8988T (cell line): Measurements from ENCODE around the gene SEC22B.
"Not testable (repeated sequence)": the region's sequence is repeated elsewhere in the genome, so short reads cannot be mapped to it uniquely, and the experiment has no call there.

Source experiments
- DNase-seq: peaks from one replicate; pipeline ENCODE4 v3.0.0; 2011

The SEC22B gene

DNA sequence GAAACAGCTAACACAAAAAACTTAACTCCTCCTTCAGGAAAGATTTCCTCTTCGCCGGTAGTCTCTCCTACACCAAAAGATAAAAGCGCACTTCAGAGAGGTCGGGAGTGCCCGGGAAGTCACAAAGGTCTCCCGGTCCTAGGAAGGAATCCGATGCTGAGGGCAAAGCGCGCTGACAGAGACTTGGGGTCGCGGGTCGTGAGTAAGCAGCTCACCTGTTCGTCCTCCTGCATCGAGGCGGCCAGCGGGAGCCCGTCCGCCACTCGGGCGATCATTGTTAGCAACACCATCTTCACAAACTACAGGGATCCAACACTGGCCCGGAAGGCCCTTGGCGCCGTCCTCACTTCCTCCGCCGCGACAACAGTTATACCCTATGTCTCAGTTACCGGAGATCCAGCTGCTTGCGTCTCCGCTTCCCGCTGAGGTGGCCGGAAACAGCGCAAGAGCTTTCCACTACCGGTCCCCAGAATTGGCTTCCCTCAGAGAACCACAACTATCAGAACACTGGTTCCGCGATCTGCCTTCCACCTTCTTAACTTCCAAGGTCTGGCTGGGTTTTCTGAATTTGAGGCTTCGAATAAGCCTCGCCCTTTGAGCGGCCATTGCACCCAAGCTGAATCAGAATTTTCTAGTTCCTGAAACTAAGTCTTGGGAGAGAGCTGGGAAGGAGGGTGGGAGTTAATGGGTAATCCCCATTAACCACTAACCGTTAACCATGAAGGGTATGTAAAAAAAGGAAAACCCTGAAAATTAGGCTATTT lies at the start of gene SEC22B:
Gene SEC22B, minus strand, starts transcription at position 429 of the 764 bp plus-strand sequence. Its CDS starts 139 bp downstream, at position 290.
- peak; percentile 31 for DNase-seq

DNA sequence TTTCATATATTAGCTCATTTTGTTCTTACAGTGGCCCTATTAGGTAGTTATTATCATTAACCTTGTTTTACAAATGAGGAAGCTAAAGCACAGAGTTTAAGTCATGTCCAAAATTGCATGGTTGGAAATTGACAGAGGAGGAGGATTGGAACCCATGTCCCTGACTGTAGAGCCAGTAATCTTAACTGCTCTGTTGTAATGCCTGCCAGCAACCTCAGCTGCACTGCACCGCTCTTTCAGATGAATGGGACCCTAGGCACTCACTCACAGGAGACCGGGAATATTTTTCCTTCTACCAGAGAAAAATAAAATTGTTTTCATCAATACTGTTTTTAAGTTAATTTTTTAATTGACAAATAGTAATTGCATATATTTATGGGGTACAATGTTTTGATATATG lies 41.6 kb upstream of the SEC22B start:
- DNase-seq = not testable (repeated sequence)

DNA sequence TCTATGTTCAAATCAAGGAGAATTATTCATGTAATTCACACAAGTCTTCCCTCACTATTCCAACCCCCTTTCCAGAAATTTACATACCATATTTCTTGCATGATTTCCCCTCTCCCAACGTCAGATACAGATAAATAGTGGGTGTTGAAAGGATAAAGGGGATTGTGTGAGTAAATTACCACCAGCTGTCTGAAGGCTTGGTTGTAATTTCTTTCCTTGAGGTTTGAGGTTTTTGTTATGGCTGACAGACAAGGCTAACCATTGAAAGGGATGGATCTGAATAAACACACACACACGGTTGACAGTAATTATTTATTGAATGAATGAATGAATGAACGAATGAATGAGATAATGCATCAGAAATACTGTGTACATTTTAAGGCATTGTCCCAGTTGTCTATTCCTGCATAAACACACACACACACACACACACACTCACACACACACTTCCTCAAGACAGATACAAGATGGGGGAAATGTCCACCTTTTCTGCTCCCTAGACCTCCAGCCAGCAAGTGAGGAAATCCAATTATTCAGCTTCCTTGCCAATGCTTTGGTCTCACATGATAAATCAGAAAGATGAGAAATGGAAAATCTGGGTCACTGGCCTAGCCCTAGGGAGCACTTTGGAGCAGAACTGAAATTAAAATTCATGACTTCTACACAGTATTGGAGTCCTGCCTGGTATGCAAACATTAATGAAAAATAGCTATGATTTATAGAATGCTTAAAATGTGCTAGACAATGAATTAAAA lies 41.0 kb upstream of the SEC22B start:
- not testable (repeated sequence) for DNase-seq

DNA sequence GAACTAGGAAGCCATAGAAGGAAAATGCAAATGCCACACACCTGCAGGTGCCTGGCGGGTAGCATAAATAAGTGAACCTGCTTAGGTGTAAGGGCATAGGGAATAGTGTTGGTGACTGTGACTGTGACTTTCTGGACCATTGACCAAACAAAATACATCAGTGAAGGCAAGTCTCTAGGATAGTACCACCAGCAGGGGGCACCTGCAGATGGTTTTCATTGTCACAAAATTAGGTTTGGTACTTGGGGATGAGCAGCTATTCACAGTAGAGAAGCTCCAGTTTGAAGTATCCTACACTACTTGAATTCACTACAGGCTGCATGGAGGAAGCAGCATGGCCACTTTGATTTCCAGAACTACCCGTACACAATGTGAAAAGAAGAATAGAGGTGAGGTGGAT lies 37.3 kb upstream of the SEC22B start:
- not testable (repeated sequence) for DNase-seq

GRCh38 chr1:120210754-120211153 lies 34.4 kb upstream of the SEC22B start:
- DNase-seq = not testable (repeated sequence)

GRCh38 chr1:120196863-120197775 lies 20.8 kb upstream of the SEC22B start:
- not testable (repeated sequence) for DNase-seq

DNA sequence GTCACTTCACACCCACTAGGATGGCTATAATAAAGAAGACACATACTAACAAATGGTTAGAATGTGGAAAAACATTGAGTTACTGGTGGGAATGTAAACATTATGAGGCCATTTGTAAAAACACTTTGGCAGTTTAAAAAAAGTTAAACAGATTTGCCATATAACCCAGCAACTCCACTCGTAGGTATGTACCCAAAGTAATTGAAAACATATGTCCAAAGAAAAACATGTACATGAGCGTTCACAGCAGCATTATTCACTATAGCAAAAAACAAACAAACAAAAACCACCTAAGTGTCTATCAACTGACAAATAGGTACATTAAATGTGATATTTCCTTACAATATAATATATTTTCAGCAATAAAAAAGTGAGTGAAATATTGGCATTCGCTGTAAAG lies 12.3 kb upstream of the SEC22B start:
- DNase-seq = not testable (repeated sequence)

DNA sequence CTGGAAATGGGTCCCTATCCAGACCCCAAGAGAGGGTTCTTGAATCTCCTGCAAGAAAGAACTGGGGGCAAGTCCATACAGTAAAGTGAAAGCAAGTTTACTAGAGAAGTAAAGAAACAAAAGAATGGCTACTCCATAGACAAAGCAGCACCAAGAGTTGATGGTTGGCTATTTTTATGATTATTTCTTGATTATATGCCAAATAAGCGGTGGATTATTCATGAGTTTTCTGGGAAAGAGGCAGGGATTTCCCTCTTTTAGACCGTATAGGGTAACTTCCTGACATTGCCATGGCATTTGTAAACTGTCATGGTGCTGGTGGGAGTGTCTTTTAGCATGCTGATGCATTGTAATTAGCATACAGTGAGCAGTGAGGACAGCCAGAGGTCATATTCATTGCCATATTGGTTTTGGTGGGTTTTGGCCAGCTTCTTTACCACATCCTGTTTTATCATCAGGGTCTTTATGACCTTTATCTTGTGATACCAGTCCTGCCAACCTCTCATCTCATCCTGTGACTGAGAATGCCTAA lies 5.9 kb upstream of the SEC22B start:
- not testable (repeated sequence) for DNase-seq

DNA sequence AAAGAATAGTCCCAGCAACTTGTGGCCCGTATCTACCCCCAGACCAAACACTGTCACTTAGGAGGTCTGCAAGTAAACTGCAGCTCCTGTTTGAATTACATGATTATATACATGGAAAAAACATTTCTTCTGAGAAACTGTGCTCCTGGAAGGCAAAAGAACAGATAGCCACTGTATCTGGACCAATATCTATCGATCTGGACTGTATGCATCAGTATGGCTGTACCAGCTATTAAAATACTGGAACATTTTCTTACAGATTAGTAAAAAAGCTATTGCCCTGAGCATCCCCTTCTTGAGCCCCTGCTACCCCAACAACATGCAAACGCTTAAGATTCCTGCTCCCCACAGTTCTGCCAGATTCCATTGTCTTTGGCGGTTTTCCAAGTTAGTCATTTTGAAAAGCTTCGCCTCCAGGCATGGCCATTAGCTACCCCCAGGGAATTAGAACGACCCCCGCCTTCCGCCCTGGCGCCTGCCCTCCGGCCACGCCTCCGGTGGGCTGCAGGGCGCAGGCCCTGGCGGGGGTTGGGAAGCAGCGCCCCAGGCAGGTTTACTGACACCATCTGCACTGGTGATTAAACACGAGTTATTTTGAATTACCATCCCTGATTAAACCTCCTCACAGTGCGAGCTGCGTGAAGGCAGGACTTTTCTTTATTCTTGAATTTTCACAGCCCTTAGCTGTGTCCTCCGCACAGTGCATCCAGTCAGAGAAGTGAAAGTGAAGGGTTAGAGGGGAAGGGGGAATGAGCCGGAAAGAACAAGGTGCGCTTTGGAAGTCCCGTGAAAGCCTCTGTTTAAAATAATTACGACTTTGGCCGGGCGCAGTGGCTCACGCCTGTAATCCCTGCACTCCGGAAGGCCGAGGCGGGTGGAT lies 3.7 kb upstream of the SEC22B start:
- not testable (repeated sequence) for DNase-seq

DNA sequence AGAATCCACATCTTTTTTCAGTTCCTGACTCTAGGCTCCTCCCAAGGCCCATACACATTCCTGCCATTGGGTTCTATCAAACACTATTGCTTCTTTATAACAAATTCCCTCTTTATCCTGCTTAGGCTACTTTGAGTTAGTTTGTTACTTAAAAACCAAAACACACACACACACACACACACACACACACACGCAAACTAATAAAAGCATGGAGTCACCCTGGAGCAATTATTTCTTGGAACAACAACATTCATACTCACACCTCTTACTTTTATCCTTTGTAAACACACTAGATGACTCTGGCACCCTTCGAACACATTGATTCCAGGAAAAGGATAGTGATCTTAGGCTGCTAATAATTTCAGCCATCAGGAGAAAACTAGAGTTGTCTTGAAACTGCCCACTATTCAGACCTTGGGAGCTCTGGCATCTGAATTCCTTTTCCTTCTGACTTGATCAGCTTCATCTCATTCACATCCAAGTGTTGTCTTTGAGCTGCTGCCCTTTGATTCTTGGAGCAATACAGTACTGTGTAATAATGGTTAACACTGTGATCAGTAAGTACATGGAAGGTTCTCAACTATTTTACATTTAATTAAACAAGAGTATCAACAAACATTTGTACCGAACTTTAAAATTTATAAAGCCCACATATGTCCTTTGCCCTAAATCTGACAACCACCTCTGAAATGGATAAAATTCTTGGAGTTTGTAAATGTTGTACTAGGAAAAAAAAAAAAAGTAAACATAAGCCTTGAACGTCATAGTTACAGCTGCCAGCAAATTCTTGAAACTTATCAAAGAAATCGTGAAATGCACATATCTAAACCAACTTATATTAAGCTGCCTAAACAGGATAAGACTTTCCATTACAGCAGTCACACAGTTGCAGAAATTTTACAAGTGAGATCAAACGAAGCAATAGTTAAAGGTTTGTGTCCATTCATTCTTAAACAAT lies 2.8 kb upstream of the SEC22B start:
- DNase-seq = no peak

- DNase-seq = not testable (repeated sequence)
These were observed 1.7 kb upstream of the SEC22B start for GRCh38 chr1:120178058-120178457.

- DNase-seq = not testable (repeated sequence)
These were observed 632 bp downstream of the SEC22B start for GRCh38 chr1:120175688-120176087.

GRCh38 chr1:120164761-120165160 lies 11.6 kb downstream of the SEC22B start:
- not testable (repeated sequence) for DNase-seq

DNA sequence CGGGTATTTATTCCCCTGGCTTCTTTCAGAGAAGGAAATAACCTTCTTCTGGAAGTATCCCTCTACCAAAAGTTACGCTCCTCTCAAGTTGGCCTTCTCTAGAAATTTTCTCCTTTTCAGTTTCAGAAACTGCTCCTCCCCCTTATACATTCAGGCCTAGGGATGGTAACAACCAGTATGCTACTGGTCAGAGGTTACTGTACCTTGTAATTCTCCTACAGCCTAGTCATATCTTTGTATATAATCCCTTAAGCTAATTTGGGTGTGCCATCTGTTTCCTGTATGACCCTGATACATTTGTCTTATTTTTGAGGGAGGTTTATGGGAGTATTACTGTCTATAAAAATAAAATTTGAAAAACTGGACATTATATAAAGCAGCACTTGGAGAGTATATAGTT lies 14.3 kb downstream of the SEC22B start:
- DNase-seq = not testable (repeated sequence)

DNA sequence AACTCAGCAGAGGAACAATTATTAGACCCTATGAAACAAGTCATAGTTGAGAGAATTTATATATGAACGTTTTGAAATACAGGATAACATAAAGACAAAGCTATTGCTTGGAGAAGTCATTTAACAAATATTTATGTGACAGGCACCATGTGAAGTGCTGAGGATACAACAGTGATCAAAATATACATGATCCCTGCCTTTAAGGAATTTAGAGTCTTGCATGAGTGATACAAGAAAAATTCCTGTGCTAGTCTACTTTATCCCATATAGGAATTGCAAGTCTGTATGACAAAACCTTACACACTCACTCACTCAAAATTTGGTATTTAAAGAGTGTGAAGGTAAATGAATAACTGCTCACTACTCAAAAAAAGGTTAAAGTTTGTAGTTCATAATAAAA lies 17.8 kb downstream of the SEC22B start:
- not testable (repeated sequence) for DNase-seq

DNA sequence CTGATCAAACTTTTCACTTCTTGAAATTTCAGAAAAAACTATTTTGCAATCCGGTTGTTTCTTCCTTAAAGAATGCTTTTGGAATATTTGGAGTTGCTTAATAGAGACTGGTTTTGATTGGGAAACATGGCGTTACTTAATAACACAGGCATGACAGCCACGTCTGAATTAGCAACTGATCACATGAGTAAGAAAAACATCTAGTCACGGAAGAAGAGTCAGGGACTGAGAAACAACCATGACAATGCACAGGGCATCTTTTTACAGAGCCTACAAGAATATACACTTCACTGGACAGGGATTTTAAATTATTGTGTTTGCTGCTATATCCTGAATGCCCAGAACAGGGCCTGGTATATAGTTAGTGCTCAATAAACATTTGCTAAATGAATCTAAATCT lies 18.2 kb downstream of the SEC22B start:
- not testable (repeated sequence) for DNase-seq

DNA sequence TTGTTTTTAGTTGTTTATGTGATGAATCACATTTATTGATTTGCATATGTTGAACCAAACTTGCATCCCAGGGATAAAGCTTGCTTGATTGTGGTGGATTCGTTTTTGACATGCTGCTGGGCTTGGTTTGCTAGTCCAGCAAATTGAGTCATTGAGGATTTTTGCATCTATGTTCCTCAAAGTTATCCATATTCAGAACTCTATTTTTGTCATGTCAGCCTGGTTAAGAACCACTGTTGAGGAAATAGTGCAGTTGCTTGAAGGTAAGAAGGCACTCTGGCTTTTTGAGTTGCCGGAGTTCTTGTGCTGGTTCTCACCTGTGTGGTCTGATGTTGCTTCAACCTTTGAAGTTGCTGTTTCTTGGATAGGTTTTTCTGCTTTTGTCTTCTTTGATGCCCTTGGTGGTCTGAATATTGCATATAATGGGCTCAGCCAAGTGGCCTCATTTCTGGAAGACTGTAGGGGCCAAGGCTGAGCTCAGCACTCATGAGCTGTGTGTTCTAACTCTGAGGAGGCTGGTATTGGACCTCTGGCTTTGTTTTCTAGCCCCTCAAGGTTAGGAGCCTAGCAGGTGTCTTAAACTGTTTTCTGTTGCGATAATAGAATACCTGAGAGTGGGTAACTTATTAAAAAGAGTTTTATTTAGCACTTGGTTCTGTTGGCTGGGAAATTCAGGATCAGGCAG lies 26.0 kb downstream of the SEC22B start:
- DNase-seq = not testable (repeated sequence)

GRCh38 chr1:120149420-120150059 lies 26.8 kb downstream of the SEC22B start:
- DNase-seq = not testable (repeated sequence)

- not testable (repeated sequence) for DNase-seq
These were observed 30.5 kb downstream of the SEC22B start for GRCh38 chr1:120145806-120146205.
